H1 (cell line): Measurements from ENCODE around the gene TERB1. TPM values are rescaled to one million over a fixed set of nuclear protein-coding genes. Genes with fewer than 3 reads are reported as not detected.

ENCODE experiments used
- EP300 ChIP-seq, 2 experiments: IDR thresholded peaks; 1 replicate in 1 of 2; 2 replicates in 1 of 2; pipeline ENCODE4 v1.6.1; 2011 to 2012; ENCODE audit warnings: low read depth in 2 of 2, low read length in 2 of 2, mild to moderate bottlenecking in 2 of 2, borderline replicate concordance in 1 of 2, inconsistent platforms in 1 of 2, moderate library complexity in 1 of 2
- KDM4A ChIP-seq: IDR thresholded peaks from one replicate; pipeline ENCODE4 v1.7.1; 2012; ENCODE audit warnings: low read depth, mild to moderate bottlenecking, moderate library complexity, low read length, inconsistent platforms; ENCODE audit not compliant: severe bottlenecking
- POLR2A ChIP-seq, 2 experiments: IDR thresholded peaks; 1 replicate in 1 of 2; 2 replicates in 1 of 2; pipeline ENCODE4 v1.6.1; 2011; ENCODE audit warnings: low read depth in 2 of 2, low read length in 2 of 2, mild to moderate bottlenecking in 2 of 2; ENCODE audit errors: control extremely low read depth in 1 of 2
- RBBP5 ChIP-seq: IDR thresholded peaks from 2 replicates; pipeline ENCODE4 v1.7.1; 2012; ENCODE audit warnings: low read depth, mild to moderate bottlenecking, inconsistent platforms, low read length, moderate library complexity, borderline replicate concordance
- SUZ12 ChIP-seq: fragments of 200-600 bp; sonication (generic); IDR thresholded peaks from 2 replicates; pipeline ENCODE4 v1.6.1; 2012; ENCODE audit warnings: mild to moderate bottlenecking, inconsistent platforms, low read length, moderate library complexity, mixed read lengths
- polyA plus RNA-seq, 7 experiments: library from polyadenylated mRNA; depleted of rRNA in 3 of 7; stranded (reverse) in 5 of 7; unstranded in 2 of 7; fragments of >200 nt in 5 of 7; fragments of 200-250 nt in 2 of 7; gene quantifications; 1 replicate in 5 of 7; 2 replicates in 1 of 7; 4 replicates in 1 of 7; pipeline versions ENCODE4 v1.2.1 to v1.2.3, GENCODE V29; 2011 to 2013; ENCODE audit warnings: missing spikeins in 2 of 7, mixed read lengths in 2 of 7
- total RNA-seq: library from RNA; stranded (reverse); fragmentation: NEBNext Ultra II Directional; extraction: Animal tissue kit (Norgen Biotek cat#: 25700); gene quantifications from 2 replicates; pipeline ENCODE4 v1.2.1, GENCODE V29; 2021

TERB1 gene
- total and polyA plus RNA-seq, 2 of the 8 experiments (the other 6 are each of a cell fraction or from before 2014, with no cell fraction given), result not detected

DNA sequence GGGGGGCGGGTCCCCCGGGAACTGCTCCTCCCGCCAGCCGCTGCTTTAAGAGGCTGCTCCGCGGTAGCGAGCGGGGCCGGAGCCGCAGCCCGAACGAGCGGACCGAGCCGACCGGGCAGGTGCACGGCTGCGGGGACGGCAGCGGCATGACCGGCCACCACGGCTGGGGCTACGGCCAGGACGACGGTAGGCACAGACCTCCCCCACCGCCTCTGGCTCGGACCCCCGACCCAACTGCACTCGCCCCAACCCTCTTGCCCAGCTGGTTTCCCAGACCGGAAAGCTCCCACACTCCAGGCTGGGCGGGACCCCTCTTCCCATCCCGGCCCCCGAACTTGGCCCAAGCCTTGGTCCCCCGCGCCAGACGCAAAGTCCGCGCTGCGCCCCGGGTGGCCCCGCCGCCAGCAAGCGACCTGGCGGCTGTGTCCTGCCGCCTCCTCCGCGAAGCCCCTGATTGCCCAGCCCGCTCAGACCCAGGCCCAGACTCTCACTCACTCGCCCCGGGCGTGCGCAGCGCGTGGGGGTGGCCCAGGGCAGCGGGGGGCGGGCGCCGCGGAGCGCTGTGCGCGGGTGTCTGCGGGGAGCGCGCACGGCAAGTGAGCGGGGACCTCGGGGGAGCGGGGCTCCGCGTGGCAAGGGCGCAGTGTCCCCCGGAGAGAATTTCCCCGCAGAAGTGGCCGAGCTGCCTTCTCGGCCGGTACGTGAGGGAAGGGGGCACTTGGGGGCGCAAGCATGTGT is 43.1 kb upstream of the TERB1 start, which contains the start of gene CA7 (continued):
- TF ChIP-seq EP300 (IDR thresholded peaks at IDR 0.05; ENCODE audit: borderline replicate concordance in 1 of 2, low read depth in 2 of 2, low read length in 2 of 2) (no peak), SUZ12 (peak; percentile 77), KDM4A (peak; percentile 90), RBBP5 (peak; percentile 51; the same call in 1 of the 2 replicates), POLR2A (IDR thresholded peaks at IDR 0.05; ENCODE audit: control extremely low read depth in 1 of 2, low read depth in 2 of 2, low read length in 2 of 2) (no peak)
